HG03097 (cell line): ENCODE results near the gene ENO3.
A peak's percentile ranks its signal among the peaks of the same experiment; 100 is the strongest.

Experiments used
- ATAC-seq: cut with Tn5 transposase; IDR thresholded peaks from one replicate; pipeline ENCODE4 v1.9.1; 2021; ENCODE audit not compliant: unreplicated experiment, low FRiP score

ENO3 gene

GRCh38 chr17:4936436-4936835, 14.5 kb upstream of the ENO3 start:
- no peak for ATAC-seq

DNA sequence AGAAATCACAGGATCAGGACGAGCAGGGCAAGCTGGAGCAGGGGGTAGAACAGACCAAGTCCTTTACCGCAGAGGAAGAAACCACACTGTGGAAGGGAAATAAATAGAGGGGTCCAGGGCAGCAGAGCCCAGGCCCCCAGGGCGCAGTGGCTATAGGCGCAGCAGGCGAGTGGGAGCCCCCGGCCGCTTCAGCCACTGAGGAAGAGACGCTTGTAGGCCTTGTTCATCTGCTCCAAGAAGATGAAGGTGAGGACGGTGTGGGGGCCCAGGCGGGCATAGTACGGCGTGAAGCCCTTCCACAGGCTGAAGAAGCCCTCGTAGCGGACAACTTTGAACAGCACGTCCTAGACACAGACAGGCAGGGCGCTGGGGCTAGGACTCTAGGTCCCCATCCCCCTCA, 13.4 kb upstream of the ENO3 start:
- no peak for ATAC-seq

- ATAC-seq = no peak
Measured at GRCh38 chr17:4938069-4938491, 12.8 kb upstream of the ENO3 start.

GRCh38 chr17:4938688-4939545, 12.0 kb upstream of the ENO3 start:
- ATAC-seq = no peak

DNA sequence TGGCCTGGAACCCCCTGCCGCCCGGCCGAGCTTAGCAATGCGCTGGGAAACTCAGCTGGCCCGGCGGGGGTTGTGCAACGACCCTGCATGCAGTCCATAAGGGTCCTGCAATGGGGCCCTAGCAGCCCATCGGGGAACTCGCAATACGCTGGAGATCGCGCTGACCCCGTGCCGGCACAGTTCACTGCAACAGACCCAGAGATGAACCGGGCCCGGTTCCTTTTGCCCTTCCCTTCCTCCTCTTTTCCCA, 11.4 kb upstream of the ENO3 start:
- peak; percentile 9 for ATAC-seq

DNA sequence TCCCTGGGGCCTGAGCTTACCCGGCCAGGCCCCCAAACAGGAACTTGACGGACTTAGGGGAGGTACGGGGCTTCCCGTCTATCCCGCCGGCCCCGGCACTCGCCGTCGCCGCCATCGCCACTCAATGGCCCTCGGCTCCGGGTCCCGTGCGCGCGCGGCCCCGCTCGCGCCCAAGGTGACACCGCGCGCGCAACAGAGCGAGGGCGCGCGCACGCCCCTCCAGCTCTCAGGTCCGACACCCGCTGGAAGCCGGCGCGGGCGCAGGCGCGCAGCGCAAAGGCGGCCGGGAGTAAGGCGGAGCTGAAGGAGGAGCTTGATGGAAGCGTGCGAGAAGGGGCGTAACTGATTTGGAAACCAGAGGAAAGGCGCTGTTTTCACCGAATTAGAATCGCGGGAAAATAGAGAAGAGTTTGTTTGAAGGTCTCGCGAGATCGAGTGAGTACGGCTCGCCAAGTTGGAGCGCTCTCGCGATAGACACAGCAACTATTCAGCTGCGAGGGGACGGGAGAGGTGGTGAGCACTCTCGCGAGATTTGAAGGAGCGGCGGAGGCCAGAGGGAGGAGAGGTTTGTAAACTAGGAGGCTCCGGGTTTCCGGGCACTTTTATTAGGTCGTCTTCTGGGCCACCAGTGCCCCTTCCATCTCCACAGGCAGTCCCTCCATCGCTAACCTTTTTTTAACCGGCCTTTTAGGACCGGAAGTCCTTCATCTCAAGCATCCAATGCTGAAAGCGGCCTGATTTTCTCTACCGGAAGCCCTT, 10.9 kb upstream of the ENO3 start, which contains the start of the genes RNF167 and SLC25A11:
Gene RNF167 (plus strand): TSS at position 473 of the 759 bp plus-strand sequence. CDS start 642 bp downstream, outside the sequence.
Gene SLC25A11 (minus strand): TSS at position 251 of the 759 bp plus-strand sequence. CDS start 136 bp downstream, at position 115.
- ATAC-seq = peak; percentile 66

DNA sequence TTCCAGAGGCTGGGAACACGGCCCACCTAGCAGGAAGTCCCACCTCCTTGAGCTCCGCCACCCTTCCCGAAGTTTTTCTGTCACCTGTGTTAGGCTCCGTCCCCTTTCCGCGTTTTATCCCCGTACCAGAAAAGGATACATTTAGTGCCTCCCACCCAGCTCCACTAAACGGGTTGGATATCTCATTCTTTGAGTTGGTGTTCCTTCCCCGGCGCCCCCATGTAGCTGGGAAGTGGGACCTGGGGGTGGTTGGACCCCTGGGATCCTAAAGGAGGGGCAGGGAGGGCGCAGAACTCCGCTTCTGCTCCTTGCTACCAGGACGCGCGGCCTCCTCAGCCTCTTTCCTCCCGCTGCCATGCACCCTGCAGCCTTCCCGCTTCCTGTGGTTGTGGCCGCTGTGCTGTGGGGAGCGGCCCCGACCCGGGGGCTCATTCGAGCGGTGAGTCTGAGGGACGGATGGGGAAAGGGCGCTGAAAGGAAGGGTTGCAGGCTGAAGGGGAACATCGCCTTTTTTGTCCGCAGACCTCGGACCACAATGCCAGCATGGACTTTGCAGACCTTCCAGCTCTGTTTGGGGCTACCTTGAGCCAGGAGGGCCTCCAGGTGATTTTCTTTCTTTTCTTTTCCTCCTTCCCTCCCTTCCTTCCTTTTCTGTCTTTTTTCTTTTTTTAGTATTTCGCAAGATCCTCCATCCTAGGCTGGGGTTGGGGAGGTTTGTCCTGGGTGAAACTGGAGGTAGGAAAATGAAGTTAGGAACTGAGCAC, 10.2 kb upstream of the ENO3 start:
- ATAC-seq = no peak

DNA sequence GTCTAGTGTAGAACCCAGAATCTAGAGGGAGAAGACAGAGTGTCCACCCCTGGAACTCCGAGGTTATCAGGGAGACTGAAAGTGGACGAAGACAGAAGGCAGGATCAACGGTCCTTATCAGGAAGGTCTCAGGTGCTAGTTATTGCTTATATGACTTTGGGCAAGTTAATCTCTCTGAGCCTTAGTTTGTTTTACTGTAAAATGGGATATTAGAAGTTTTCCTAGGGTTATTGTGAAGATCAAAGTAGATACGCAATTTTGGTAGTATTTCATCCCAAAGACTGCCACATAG, 9.7 kb upstream of the ENO3 start:
- ATAC-seq = no peak

- no peak for ATAC-seq
Measured at GRCh38 chr17:4942760-4943508, 8.0 kb upstream of the ENO3 start.

GRCh38 chr17:4944163-4944553, 6.8 kb upstream of the ENO3 start:
- ATAC-seq = no peak

- ATAC-seq = no peak
Measured at GRCh38 chr17:4944554-4945175, 6.3 kb upstream of the ENO3 start.

DNA sequence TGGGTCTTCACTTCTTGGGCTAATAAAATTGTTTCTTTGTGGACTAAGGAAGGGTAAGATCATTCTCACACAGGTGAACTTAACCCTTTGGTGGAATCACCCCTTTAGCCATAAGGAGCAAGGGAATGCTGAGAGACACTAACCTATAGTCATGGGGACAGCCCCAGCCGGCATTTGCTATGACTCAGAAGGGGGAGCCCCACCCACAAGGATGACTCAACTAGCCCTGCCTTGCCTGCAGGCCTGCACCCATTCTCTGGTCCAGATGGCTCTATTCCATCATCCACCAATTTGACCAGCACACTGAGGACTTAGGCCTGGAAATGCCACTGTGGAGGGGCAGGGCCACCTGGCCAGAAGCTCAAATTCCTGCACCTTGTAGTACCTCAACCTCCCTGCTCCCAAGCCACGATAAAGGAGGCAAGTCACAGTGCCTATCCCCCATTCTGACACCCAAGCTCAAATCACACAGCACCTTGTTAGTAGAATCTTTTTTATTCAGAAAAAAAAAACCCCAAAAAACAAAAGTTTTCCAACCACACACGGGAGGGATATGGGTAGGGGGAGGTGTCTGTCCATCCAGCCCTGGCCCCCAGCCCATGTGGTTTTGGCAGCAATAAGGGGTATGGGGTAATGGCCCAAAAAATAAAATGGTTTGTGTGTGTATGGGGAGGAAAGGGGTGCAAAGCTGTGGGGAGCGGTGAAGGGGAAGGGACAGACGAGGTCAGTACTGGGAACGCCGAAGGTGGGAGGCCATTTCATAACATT, 5.6 kb upstream of the ENO3 start:
- ATAC-seq = no peak

DNA sequence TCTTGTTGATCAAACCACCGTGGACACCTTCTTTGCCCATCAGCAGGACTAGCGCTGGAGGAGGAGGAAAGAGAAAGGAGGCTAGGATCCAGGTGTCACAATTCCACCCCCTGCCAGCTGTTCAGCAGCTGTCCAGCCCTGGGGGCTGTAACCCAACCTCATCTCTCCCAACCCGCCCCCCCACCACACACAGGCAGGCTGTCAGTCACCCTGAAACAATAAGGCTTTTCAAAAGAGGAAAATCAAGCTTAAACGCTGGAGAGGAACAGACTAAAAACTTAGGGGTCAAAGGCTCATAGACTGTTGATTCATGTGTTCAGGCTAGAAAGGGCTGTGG, 5.0 kb upstream of the ENO3 start:
- ATAC-seq = no peak

- ATAC-seq = no peak
Measured at GRCh38 chr17:4946312-4946976, 4.5 kb upstream of the ENO3 start.

DNA sequence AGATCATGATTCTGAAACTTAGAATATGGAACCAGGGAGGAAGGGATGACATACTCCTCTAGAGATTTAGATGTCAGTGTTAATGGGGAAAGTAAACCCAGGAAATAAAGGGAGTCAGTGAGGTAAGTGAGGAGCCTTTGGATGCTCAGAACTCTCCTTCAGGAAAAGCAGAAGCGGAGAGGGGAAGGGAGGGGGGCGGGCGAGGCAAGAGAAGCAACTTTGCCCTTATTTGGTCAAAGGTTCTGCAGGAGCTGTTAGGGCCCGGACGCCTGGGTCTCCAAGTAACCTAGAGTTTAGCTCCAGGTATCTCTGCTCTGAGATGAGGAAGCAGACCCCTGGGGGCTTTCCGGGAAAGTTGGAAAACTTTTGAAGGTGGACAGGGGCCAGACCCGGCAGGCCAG, 3.9 kb upstream of the ENO3 start:
- ATAC-seq = no peak

- no peak for ATAC-seq
Measured at GRCh38 chr17:4947411-4948165, 3.3 kb upstream of the ENO3 start.

DNA sequence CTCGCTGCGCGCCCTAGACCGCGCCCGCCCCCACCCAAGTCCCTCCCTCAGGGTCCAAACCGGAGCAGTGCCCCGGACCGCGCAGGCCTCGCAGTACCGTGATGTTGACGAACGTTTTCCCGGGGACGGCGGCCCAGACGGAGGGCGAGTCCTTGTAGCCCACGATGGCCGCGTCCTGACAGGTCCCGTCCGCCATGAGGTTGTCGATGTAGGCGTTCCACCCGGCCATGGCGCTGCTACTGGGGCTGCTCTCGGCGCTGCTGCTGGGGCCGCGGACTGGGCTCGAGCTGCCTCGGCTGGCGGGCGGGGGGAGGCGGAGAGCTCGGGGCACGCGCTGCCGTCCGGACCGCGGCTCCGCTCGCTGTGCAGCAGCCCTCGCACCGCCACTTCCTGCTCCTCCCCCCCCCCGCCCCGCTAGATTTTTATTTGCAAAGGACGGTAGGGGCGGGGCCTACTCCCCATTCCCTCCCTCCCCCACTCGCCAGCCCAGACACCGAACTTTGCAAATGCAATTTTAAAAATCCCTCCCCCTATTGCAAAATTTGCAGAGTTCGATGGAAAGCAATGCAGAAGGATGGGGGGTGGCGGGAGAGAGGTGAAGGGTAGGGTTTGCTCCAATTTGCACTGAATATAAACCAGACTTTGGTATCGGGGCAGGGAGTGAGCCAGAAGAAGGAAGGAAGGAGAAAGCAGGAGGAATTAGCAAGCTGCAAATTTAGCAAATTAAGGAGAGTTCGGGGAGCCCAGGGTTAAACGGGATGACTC, 2.6 kb upstream of the ENO3 start, which contains the start of gene PFN1:
Gene PFN1 (minus strand): TSS at position 365 of the 765 bp plus-strand sequence. CDS start 136 bp downstream, at position 229.
- ATAC-seq = peak; percentile 8

GRCh38 chr17:4948931-4949320, 2.0 kb upstream of the ENO3 start:
- peak; percentile 35 for ATAC-seq
